NT2/D1 (cell line): ENCODE measurements around the gene ICAM2.

ENCODE experiments used
- YY1 ChIP-seq: IDR thresholded peaks from 2 replicates; pipeline ENCODE4 v1.6.1; 2011; ENCODE audit not compliant: insufficient read length, insufficient read depth
- ZNF274 ChIP-seq: IDR thresholded peaks from 2 replicates; pipeline ENCODE4 v1.6.1; 2011; ENCODE audit warnings: mild to moderate bottlenecking, low read depth, low read length

- TF ChIP-seq YY1, result no peak
- TF ChIP-seq ZNF274, result no peak
These were observed 28.4 kb upstream of the ICAM2 start for GRCh38 chr17:64048805-64049204.
